ENCODE measurements around the gene NGEF.

The NGEF gene

GRCh38 chr2:232879618-232880494 is 133.2 kb downstream of the NGEF start:
- DNase-seq: no peak

- DNase-seq: no peak
These were observed 134.0 kb downstream of the NGEF start for GRCh38 chr2:232878855-232879617.

- no peak for DNase-seq
These were observed 135.0 kb downstream of the NGEF start for GRCh38 chr2:232877940-232878511.

- no peak for DNase-seq
These were observed 136.0 kb downstream of the NGEF start for GRCh38 chr2:232876978-232877441.

GRCh38 chr2:232876161-232876977 is 136.7 kb downstream of the NGEF start:
- DNase-seq: no peak

GRCh38 chr2:232875256-232876121 is 137.6 kb downstream of the NGEF start:
- DNase-seq: no peak

- no peak for DNase-seq
These were observed 138.3 kb downstream of the NGEF start for GRCh38 chr2:232874677-232875223.

GRCh38 chr2:232873909-232874641 is 139.0 kb downstream of the NGEF start:
- no peak for DNase-seq

GRCh38 chr2:232873292-232873908 is 139.7 kb downstream of the NGEF start:
- DNase-seq: no peak

- DNase-seq: no peak
These were observed 140.2 kb downstream of the NGEF start for GRCh38 chr2:232872826-232873225.

GRCh38 chr2:232871835-232872736 is 141.0 kb downstream of the NGEF start:
- no peak for DNase-seq

- no peak for DNase-seq
These were observed 141.6 kb downstream of the NGEF start for GRCh38 chr2:232871418-232871834.

- DNase-seq: no peak
These were observed 142.2 kb downstream of the NGEF start for GRCh38 chr2:232870766-232871371.

GRCh38 chr2:232870018-232870765 is 142.9 kb downstream of the NGEF start, which contains the start of gene SNORC:
Gene SNORC (plus strand): TSS chr2:232870264. CDS start chr2:232870342, 78 bp downstream.
- DNase-seq: no peak

GRCh38 chr2:232869138-232870017 is 143.7 kb downstream of the NGEF start:
- DNase-seq: no peak

- no peak for DNase-seq
These were observed 147.0 kb downstream of the NGEF start for GRCh38 chr2:232866104-232866503.

Data from T-helper 9 cell (primary cell).